Trophoblast cell (in vitro differentiated cells and primary cell): ENCODE measurements around the gene SMIM11.

ENCODE experiments used
- DNase-seq, 2 donors: peaks; one replicate each; pipeline ENCODE4 v3.0.0-alpha.2; 2016
- H2AFZ ChIP-seq: 2 replicates; pipeline ENCODE4 v1.6.1; 2013; ENCODE audit warnings: low read length, moderate library complexity, mild to moderate bottlenecking; ENCODE audit not compliant: insufficient read depth, poor library complexity
- H2AK5ac ChIP-seq: 2 replicates; pipeline ENCODE4 v1.6.1; 2013; ENCODE audit warnings: mild to moderate bottlenecking, low read length
- H2BK120ac ChIP-seq: 2 replicates; pipeline ENCODE4 v1.6.1; 2013; ENCODE audit warnings: low read length, mild to moderate bottlenecking, moderate library complexity; ENCODE audit not compliant: insufficient read depth, poor library complexity
- H2BK12ac ChIP-seq: 2 replicates; pipeline ENCODE4 v1.6.1; 2013; ENCODE audit warnings: mild to moderate bottlenecking, low read length, moderate library complexity
- H2BK5ac ChIP-seq: 2 replicates; pipeline ENCODE4 v1.6.1; 2013; ENCODE audit warnings: low read length, low read depth, moderate library complexity, mild to moderate bottlenecking; ENCODE audit not compliant: poor library complexity
- H3K14ac ChIP-seq: 2 replicates; pipeline ENCODE4 v1.6.1; 2013; ENCODE audit warnings: mild to moderate bottlenecking, low read length
- H3K18ac ChIP-seq: 2 replicates; pipeline ENCODE4 v1.6.1; 2013; ENCODE audit warnings: mild to moderate bottlenecking, low read length
- H3K23ac ChIP-seq: 2 replicates; pipeline ENCODE4 v1.6.1; 2013; ENCODE audit warnings: low read length
- H3K27ac ChIP-seq: 2 replicates; pipeline ENCODE4 v1.5.1; 2013; ENCODE audit warnings: low read depth, mild to moderate bottlenecking, inconsistent platforms, low read length, moderate library complexity
- H3K27me3 ChIP-seq: 2 replicates; pipeline ENCODE4 v1.6.1; 2013; ENCODE audit warnings: inconsistent platforms, mild to moderate bottlenecking, low read length, moderate library complexity; ENCODE audit not compliant: insufficient read depth
- H3K36me3 ChIP-seq, 2 experiments: 1 replicate in 1 of 2; 2 replicates in 1 of 2; pipeline ENCODE4 v1.6.1; 2013; ENCODE audit warnings: low read length in 2 of 2, mild to moderate bottlenecking in 2 of 2, moderate library complexity in 1 of 2; ENCODE audit not compliant: insufficient read depth in 2 of 2, control insufficient read depth in 1 of 2
- H3K4ac ChIP-seq: 2 replicates; pipeline ENCODE4 v1.6.1; 2013; ENCODE audit warnings: low read depth, mild to moderate bottlenecking, low read length, moderate library complexity
- H3K4me1 ChIP-seq, 2 experiments: 1 replicate in 1 of 2; 2 replicates in 1 of 2; pipeline ENCODE4 v1.6.1; 2013; ENCODE audit warnings: low read length in 2 of 2, mild to moderate bottlenecking in 2 of 2, moderate library complexity in 1 of 2; ENCODE audit not compliant: insufficient read depth in 2 of 2, control insufficient read depth in 1 of 2
- H3K4me2 ChIP-seq: 2 replicates; pipeline ENCODE4 v1.6.1; 2013; ENCODE audit warnings: inconsistent platforms, mild to moderate bottlenecking, low read length, moderate library complexity
- H3K4me3 ChIP-seq: 2 replicates; pipeline ENCODE4 v1.5.1; 2013; ENCODE audit warnings: mild to moderate bottlenecking, low read depth, low read length, inconsistent platforms
- H3K79me1 ChIP-seq: one replicate; pipeline ENCODE4 v1.6.1; 2013; ENCODE audit warnings: low read length
- H3K79me2 ChIP-seq: 2 replicates; pipeline ENCODE4 v1.6.1; 2013; ENCODE audit warnings: low read length, mild to moderate bottlenecking; ENCODE audit not compliant: control insufficient read depth, insufficient read depth, poor library complexity
- H3K9ac ChIP-seq: 2 replicates; pipeline ENCODE4 v1.6.1; 2013; ENCODE audit warnings: mild to moderate bottlenecking, low read length
- H3K9me3 ChIP-seq: 2 replicates; pipeline ENCODE4 v1.6.1; 2013; ENCODE audit warnings: low read depth, mild to moderate bottlenecking, control low read depth, inconsistent platforms, low read length; ENCODE audit not compliant: insufficient read depth
- H4K12ac ChIP-seq: 2 replicates; pipeline ENCODE4 v1.6.1; 2013; ENCODE audit warnings: low read depth, mild to moderate bottlenecking, low read length, moderate library complexity
- H4K8ac ChIP-seq: 2 replicates; pipeline ENCODE4 v1.6.1; 2013; ENCODE audit warnings: low read depth, mild to moderate bottlenecking, low read length, moderate library complexity
- H4K91ac ChIP-seq: one replicate; pipeline ENCODE4 v1.6.1; 2013; ENCODE audit warnings: low read depth, mild to moderate bottlenecking, low read length, moderate library complexity
- WGBS: extraction: QIAGEN DNeasy Blood & Tissue Kit; methylation state at CpG from one replicate; pipeline ENCODE4 v1.1.7; 2013; ENCODE audit warnings: missing lambda C conversion rate; ENCODE audit not compliant: insufficient read length, insufficient coverage; ENCODE audit errors: extremely low coverage; 5-methylcytosine and 5-hydroxymethylcytosine counted together

Gene SMIM11

GRCh38 chr21:34333121-34333739, 42.1 kb upstream of the SMIM11 start:
- H3K9ac ChIP-seq = no peak overlapping the region
- no peak for DNase-seq
- no peak overlapping the region for H3K4me3 ChIP-seq
- H3K79me2 ChIP-seq = no peaks in the 10 kb centered on the region
- no peak overlapping the region for H2BK5ac ChIP-seq
- H2AK5ac ChIP-seq = no peak overlapping the region
- peaks cover 0 to 7% of the 10 kb centered on the region in 2 experiments for H3K4me1 ChIP-seq
- H3K27me3 ChIP-seq = no peaks in the 10 kb centered on the region
- H4K12ac ChIP-seq = no peak overlapping the region
- no CpG with 5 or more reads among the region's 13 CpGs for WGBS
- H3K23ac ChIP-seq = no peak overlapping the region
- H3K18ac ChIP-seq = no peak overlapping the region
- no peaks in the 10 kb centered on the region for H3K36me3 ChIP-seq
- H3K4ac ChIP-seq = no peak overlapping the region
- no peak overlapping the region for H2BK120ac ChIP-seq
- no peak overlapping the region for H3K14ac ChIP-seq
- no peak overlapping the region for H2AFZ ChIP-seq
- no peak overlapping the region for H3K27ac ChIP-seq
- H3K4me2 ChIP-seq = no peak overlapping the region
- H4K91ac ChIP-seq = no peak overlapping the region
- peaks cover 2% of the 10 kb centered on the region for H3K9me3 ChIP-seq
- H3K79me1 ChIP-seq = no peaks in the 10 kb centered on the region
- H2BK12ac ChIP-seq = no peak overlapping the region
- no peak overlapping the region for H4K8ac ChIP-seq

GRCh38 chr21:34335316-34335715, 40.0 kb upstream of the SMIM11 start:
- no peak overlapping the region for H4K8ac ChIP-seq
- H3K4me2 ChIP-seq = no peak overlapping the region
- H3K27ac ChIP-seq = no peak overlapping the region
- H3K79me2 ChIP-seq = no peaks in the 10 kb centered on the region
- no peak overlapping the region for H4K91ac ChIP-seq
- no peak for DNase-seq
- H3K36me3 ChIP-seq = no peaks in the 10 kb centered on the region
- H3K9me3 ChIP-seq = peaks cover 2% of the 10 kb centered on the region
- H3K4me1 ChIP-seq = peaks cover 0 to 8% of the 10 kb centered on the region in 2 experiments
- no peak overlapping the region for H3K23ac ChIP-seq
- H2AFZ ChIP-seq = no peak overlapping the region
- no peak overlapping the region for H3K9ac ChIP-seq
- no peaks in the 10 kb centered on the region for H3K27me3 ChIP-seq
- no peak overlapping the region for H3K18ac ChIP-seq
- no peak overlapping the region for H3K4me3 ChIP-seq
- H2AK5ac ChIP-seq = no peak overlapping the region
- no peaks in the 10 kb centered on the region for H3K79me1 ChIP-seq
- H3K4ac ChIP-seq = no peak overlapping the region
- H3K14ac ChIP-seq = no peak overlapping the region
- no peak overlapping the region for H2BK5ac ChIP-seq
- no peak overlapping the region for H4K12ac ChIP-seq
- H2BK12ac ChIP-seq = no peak overlapping the region
- H2BK120ac ChIP-seq = no peak overlapping the region
- WGBS = no CpG with 5 or more reads among the region's 6 CpGs

GRCh38 chr21:34336245-34336644, 39.1 kb upstream of the SMIM11 start:
- H3K36me3 ChIP-seq = no peaks in the 10 kb centered on the region
- no peak overlapping the region for H3K23ac ChIP-seq
- no peak overlapping the region for H3K4ac ChIP-seq
- H3K18ac ChIP-seq = no peak overlapping the region
- no CpG with 5 or more reads among the region's 5 CpGs for WGBS
- H3K9ac ChIP-seq = no peak overlapping the region
- H3K27ac ChIP-seq = no peak overlapping the region
- H3K27me3 ChIP-seq = no peaks in the 10 kb centered on the region
- no peak overlapping the region for H3K4me3 ChIP-seq
- peaks cover 0 to 8% of the 10 kb centered on the region in 2 experiments for H3K4me1 ChIP-seq
- H4K8ac ChIP-seq = no peak overlapping the region
- H2AFZ ChIP-seq = no peak overlapping the region
- H4K91ac ChIP-seq = no peak overlapping the region
- H3K79me2 ChIP-seq = no peaks in the 10 kb centered on the region
- H3K4me2 ChIP-seq = no peak overlapping the region
- no peak overlapping the region for H2AK5ac ChIP-seq
- no peak overlapping the region for H2BK120ac ChIP-seq
- peaks cover 2% of the 10 kb centered on the region for H3K9me3 ChIP-seq
- H2BK12ac ChIP-seq = no peak overlapping the region
- H2BK5ac ChIP-seq = no peak overlapping the region
- H4K12ac ChIP-seq = no peak overlapping the region
- DNase-seq = no peak
- H3K14ac ChIP-seq = no peak overlapping the region
- no peaks in the 10 kb centered on the region for H3K79me1 ChIP-seq

- Histone ChIP-seq H3K9ac (no peak overlapping the region), H4K91ac (no peak overlapping the region), H2AK5ac (no peak overlapping the region), H3K23ac (no peak overlapping the region), H2AFZ (no peak overlapping the region), H3K27ac (no peak overlapping the region), H2BK120ac (no peak overlapping the region), H3K4me2 (no peak overlapping the region), H4K12ac (no peak overlapping the region), H3K4me1 (peaks cover 0 to 8% of the 10 kb centered on the region in 2 experiments), H3K14ac (no peak overlapping the region), H3K4ac (no peak overlapping the region), H3K4me3 (no peak overlapping the region), H3K18ac (no peak overlapping the region), H2BK12ac (no peak overlapping the region), H3K79me1 (no peaks in the 10 kb centered on the region), H2BK5ac (no peak overlapping the region), H4K8ac (no peak overlapping the region), H3K9me3 (peaks cover 2% of the 10 kb centered on the region), H3K27me3 (no peaks in the 10 kb centered on the region), H3K36me3 (no peaks in the 10 kb centered on the region), H3K79me2 (no peaks in the 10 kb centered on the region)
- DNase-seq = peak; percentile 73 to 90
- WGBS = no CpG with 5 or more reads among the region's 13 CpGs
Observed at GRCh38 chr21:34336756-34337391, 38.4 kb upstream of the SMIM11 start.
